ENCODE measurements around the gene SFTPD.
"Not testable (repeated sequence)": the region's sequence is repeated elsewhere in the genome, so short reads cannot be mapped to it uniquely, and the experiment has no call there.

Gene SFTPD

GRCh38 chr10:79923669-79924068 lies 25.2 kb downstream of the SFTPD start:
- DNase-seq, result no peak

GRCh38 chr10:79923145-79923544 lies 25.8 kb downstream of the SFTPD start:
- DNase-seq, result no peak

DNA sequence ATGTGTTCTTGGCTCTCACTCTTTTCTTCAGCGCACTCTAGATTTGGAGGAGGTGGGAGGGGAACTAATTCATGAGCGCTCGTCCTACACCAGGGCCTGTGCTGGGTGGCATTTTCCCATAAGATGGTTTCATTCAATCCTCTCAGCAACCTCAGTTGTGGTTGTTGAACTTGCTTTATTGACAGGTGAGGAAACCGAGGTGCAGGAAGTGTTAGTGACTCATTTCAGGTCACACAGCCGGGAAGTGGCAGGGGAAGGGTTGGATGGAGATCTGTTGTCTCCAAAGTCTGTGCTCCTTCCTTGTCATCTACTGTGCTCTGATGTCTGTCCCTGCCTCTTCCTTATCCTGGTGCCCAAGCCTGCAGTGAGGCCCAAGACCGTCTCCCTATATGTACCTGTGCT lies 26.9 kb downstream of the SFTPD start:
- not testable (repeated sequence) for DNase-seq

- DNase-seq, result not testable (repeated sequence)
These were observed 33.1 kb downstream of the SFTPD start for GRCh38 chr10:79915838-79916237.

DNA sequence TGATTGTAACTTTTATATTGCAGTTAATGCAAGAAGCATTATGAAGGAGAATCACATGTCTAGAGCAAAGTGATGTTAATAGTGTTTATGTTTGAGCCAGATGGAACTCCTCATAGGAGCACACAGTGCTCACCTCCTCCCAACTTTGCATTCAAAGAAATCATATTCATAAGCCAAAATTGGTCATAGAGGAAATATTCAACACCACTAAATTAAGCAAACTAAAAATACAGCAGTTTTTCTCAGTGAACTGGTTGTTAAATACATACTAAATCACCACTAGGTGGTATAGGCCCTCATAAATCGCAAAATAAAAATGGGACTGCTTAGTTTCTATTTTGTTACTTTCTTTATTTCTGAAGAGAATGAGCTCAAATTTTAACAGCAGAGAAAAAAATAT lies 34.4 kb downstream of the SFTPD start:
- DNase-seq, result not testable (repeated sequence)

DNA sequence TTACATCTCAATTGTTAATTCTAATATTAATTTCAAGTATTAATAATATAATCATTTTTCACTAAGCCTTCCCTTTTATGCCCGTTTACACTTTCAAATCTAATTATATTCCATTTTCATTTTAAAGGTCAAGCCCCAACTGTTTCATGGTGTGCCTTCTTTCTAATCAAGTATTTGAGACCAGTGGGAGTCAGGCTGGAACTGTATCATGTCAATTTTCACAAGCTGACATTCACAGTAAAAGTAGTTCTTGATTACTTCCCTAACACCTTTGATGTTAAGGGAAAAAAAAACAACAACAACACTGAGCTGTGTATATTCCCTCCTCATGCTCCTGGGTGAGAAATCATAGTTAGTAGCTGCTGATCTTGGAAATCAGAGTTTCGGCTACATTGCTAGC lies 38.1 kb downstream of the SFTPD start:
- DNase-seq, result no peak

DNA sequence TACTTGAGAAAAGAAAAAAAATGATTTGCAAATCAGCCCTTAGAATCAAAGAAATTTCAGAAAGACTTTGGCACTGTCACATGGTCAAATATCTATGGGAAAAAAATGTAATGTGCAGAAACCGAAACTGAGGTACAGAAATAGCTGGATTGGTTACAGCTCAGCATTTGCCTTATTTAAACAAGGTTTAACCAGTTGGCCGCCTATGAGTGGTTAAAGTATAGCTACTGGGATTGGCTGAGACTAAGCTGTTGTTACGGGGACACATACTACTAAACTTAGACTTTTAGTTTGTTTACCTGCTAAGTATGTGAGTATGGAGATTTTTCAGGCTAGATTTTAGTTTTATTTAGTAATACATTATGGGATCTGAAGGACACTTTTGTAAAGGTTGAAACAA lies 38.6 kb downstream of the SFTPD start:
- no peak for DNase-seq

GRCh38 chr10:79905322-79906314 lies 43.3 kb downstream of the SFTPD start:
- DNase-seq, result no peak

GRCh38 chr10:79904671-79905321 lies 44.1 kb downstream of the SFTPD start:
- peak; percentile 6 for DNase-seq

DNA sequence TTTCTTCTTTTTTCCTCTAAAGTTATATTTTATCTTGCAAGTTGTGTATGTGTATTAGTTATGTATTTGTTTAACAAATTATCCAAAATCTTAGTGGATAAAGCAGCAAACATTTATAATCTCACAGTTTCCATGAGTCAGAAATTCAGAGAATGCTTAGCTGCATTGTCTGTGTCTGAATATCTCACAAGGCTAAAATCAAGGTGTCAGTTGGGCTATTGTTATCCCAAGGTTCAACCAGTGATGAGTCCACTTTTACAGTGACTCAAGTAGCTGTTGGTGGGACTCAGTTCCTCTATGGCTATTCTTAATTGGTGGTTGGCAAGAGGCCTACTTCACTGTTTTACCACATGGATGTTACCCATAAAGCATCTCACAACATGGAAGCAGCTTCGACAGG lies 47.3 kb downstream of the SFTPD start:
- DNase-seq, result not testable (repeated sequence)

- no peak for DNase-seq
These were observed 50.1 kb downstream of the SFTPD start for GRCh38 chr10:79898597-79899325.

GRCh38 chr10:79892896-79893295 lies 56.0 kb downstream of the SFTPD start:
- DNase-seq, result not testable (repeated sequence)

- DNase-seq, result no peak
These were observed 58.4 kb downstream of the SFTPD start for GRCh38 chr10:79890469-79890868.

DNA sequence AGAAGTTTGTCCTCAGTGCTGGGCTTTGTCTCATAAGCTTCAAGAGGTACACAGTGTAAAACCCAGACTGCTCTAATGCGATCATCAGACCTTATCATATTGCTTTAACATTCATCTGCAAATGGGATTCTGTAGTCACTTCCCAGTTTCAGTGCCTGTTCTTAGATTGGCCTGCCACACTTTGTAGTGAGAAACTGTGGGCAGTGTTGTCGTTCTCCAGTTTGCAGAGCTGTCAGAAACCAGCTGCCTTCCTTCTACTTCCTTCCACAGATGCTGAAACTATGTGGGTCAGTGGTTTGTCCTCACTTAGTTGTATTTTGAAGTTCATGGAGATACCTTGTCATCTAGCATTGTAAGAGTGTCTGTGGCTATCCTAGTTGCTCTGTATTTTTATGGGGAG lies 59.9 kb downstream of the SFTPD start:
- not testable (repeated sequence) for DNase-seq
